ENCODE results near the gene TMX4.

DNA sequence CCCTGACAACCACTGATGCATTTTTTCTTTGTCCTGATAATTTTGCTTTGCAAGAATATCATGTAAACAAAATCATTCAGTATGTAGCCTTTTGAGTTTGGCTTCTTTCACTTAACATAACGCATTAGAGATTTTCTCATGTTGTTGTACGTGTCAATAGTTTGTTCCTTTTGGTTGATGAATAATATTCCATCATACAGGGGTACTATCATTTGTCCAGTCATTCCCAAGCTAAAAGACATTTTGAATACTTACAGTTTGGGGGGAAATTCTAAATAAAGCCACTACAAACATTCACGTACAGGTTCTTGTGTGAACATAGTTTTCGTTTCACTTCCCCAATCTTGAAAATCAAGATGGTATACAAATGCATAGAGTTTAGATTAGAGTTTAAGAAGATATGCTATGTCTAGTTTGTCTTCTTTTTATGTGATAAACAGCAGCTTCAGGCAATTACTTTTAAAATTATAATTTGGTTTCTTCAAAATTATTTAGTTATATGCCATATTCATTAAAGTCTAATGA lies 84.5 kb downstream of the TMX4 start:
- TF ChIP-seq, protein P1, sequence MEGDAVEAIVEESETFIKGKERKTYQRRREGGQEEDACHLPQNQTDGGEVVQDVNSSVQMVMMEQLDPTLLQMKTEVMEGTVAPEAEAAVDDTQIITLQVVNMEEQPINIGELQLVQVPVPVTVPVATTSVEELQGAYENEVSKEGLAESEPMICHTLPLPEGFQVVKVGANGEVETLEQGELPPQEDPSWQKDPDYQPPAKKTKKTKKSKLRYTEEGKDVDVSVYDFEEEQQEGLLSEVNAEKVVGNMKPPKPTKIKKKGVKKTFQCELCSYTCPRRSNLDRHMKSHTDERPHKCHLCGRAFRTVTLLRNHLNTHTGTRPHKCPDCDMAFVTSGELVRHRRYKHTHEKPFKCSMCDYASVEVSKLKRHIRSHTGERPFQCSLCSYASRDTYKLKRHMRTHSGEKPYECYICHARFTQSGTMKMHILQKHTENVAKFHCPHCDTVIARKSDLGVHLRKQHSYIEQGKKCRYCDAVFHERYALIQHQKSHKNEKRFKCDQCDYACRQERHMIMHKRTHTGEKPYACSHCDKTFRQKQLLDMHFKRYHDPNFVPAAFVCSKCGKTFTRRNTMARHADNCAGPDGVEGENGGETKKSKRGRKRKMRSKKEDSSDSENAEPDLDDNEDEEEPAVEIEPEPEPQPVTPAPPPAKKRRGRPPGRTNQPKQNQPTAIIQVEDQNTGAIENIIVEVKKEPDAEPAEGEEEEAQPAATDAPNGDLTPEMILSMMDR (conservative IDR thresholded peaks at IDR 0.05; ENCODE audit: low read length): no peak
- no peak for TF ChIP-seq EZH2phosphoT487 (IDR thresholded peaks at IDR 0.05; ENCODE audit: borderline replicate concordance)

All from Loucy (cell line).